HL-60 (cell line): Measurements from ENCODE around the gene PRPS2.

Experiments used
- DNase-seq, 2 experiments: peaks; one replicate each; pipeline ENCODE4 v3.0.0-alpha.2; 2010 to 2020; ENCODE audit warnings: low read depth in 1 of 2, low spot score in 1 of 2
- H3K27ac ChIP-seq: fragments of 250-450 bp; sonication (Bioruptor Pico); replicated peaks from 2 replicates; pipeline ENCODE4 v1.5.1; 2020; ENCODE audit warnings: mild to moderate bottlenecking, moderate library complexity
- H3K27me3 ChIP-seq: fragments of 250-450 bp; sonication (Bioruptor Pico); 2 replicates; pipeline ENCODE4 v1.5.1; 2021; ENCODE audit warnings: mild to moderate bottlenecking, moderate library complexity; ENCODE audit not compliant: insufficient read depth, poor library complexity, severe bottlenecking
- H3K4me3 ChIP-seq: replicated peaks from 2 replicates; pipeline ENCODE4 v1.5.1; 2011; ENCODE audit warnings: mild to moderate bottlenecking, control low read depth, low read length; ENCODE audit not compliant: insufficient read depth
- GABPA ChIP-seq: IDR thresholded peaks from 2 replicates; pipeline ENCODE4 v1.6.1; 2012; ENCODE audit warnings: low read depth
- POLR2AphosphoS5 ChIP-seq: IDR thresholded peaks from 2 replicates; pipeline ENCODE4 v1.6.1; 2012; ENCODE audit warnings: low read depth
- REST ChIP-seq: IDR thresholded peaks from 2 replicates; pipeline ENCODE4 v1.6.1; 2012; ENCODE audit warnings: low read depth; ENCODE audit not compliant: insufficient replicate concordance
- SPI1 ChIP-seq: IDR thresholded peaks from 2 replicates; pipeline ENCODE4 v1.6.1; 2012; ENCODE audit warnings: low read depth, mild to moderate bottlenecking, borderline replicate concordance
- TF ChIP-seq, protein P1 (sequence below): IDR thresholded peaks from one replicate; pipeline ENCODE4 v1.5.1; 2011; ENCODE audit warnings: low read length, control low read depth, inconsistent platforms; ENCODE audit not compliant: insufficient read depth

Gene PRPS2

DNA sequence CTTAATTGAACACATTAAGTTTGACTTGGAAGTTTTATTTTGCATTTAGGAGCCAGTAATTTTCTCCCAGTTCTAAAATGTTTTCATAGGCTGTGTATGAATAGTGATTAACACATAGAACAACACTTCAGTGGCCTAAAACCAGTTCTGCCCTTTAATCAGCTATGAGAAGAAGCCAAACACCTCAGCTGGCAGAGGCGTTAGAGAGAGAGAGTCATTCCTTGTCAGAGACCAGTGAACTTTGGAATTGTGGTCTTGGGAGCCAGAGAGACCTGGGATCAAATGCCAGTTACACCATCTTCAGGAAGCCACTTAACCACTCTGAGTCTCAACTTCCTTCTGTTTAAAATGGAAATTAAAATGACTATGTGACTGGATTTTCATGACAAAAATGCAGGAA lies 39.3 kb upstream of the PRPS2 start:
- no peak for DNase-seq
- Histone ChIP-seq H3K27me3 (no peaks in the 10 kb centered on the region), H3K27ac (no peak overlapping the region), H3K4me3 (no peak overlapping the region)
- TF ChIP-seq REST (no peak), SPI1 (no peak), POLR2AphosphoS5 (no peak), GABPA (no peak)
- TF ChIP-seq, protein P1, sequence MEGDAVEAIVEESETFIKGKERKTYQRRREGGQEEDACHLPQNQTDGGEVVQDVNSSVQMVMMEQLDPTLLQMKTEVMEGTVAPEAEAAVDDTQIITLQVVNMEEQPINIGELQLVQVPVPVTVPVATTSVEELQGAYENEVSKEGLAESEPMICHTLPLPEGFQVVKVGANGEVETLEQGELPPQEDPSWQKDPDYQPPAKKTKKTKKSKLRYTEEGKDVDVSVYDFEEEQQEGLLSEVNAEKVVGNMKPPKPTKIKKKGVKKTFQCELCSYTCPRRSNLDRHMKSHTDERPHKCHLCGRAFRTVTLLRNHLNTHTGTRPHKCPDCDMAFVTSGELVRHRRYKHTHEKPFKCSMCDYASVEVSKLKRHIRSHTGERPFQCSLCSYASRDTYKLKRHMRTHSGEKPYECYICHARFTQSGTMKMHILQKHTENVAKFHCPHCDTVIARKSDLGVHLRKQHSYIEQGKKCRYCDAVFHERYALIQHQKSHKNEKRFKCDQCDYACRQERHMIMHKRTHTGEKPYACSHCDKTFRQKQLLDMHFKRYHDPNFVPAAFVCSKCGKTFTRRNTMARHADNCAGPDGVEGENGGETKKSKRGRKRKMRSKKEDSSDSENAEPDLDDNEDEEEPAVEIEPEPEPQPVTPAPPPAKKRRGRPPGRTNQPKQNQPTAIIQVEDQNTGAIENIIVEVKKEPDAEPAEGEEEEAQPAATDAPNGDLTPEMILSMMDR, result no peak

DNA sequence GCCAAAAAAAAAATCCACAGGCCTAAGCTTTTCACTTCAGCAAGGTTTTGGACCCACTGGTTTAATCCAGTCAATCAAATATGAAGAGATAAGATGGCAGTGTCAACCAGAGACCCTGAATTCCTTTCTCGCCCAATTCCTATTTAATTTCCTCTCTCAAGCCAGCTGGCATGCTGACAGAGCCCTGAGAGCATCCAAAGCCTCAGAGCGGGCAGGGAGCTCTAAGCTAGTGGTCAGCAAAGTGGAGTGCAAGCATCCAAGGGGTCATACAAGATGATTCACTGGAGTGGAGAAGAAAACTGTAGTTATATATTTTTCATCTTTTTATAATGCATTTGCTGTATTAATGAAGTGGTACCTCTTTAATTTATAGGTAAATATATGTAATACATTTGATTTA lies 37.8 kb upstream of the PRPS2 start:
- no peaks in the 10 kb centered on the region for H3K27me3 ChIP-seq
- no peak for DNase-seq
- H3K4me3 ChIP-seq, result no peak overlapping the region
- H3K27ac ChIP-seq, result no peak overlapping the region
- no peak for TF ChIP-seq GABPA

GRCh38 chrX:12758291-12758690 lies 32.9 kb upstream of the PRPS2 start:
- DNase-seq, result no peak
- TF ChIP-seq, protein P1, result no peak
- TF ChIP-seq POLR2AphosphoS5 (no peak), REST (no peak), SPI1 (no peak), GABPA (no peak)
- Histone ChIP-seq H3K4me3 (no peak overlapping the region), H3K27me3 (no peaks in the 10 kb centered on the region), H3K27ac (no peak overlapping the region)

- Histone ChIP-seq H3K27me3 (no peaks in the 10 kb centered on the region), H3K4me3 (no peak overlapping the region), H3K27ac (no peak overlapping the region)
- no peak for DNase-seq
- TF ChIP-seq GABPA, result no peak
Measured at GRCh38 chrX:12767856-12768255, 23.4 kb upstream of the PRPS2 start.

- Histone ChIP-seq H3K4me3 (no peak overlapping the region), H3K27ac (no peak overlapping the region), H3K27me3 (no peaks in the 10 kb centered on the region)
- no peak for TF ChIP-seq REST
- no peak for DNase-seq
Measured at GRCh38 chrX:12768491-12768890, 22.7 kb upstream of the PRPS2 start.
